DND-41 (cell line): ENCODE results near the gene OSBP2.

ENCODE experiments used
- ATAC-seq: fragments of 200-7000 bp; cut with Tn5 transposase; 3 replicates; pipeline ENCODE4 v1.9.1; 2021; ENCODE audit warnings: low read depth; ENCODE audit not compliant: insufficient read depth
- DNase-seq: peaks from one replicate; pipeline ENCODE4 v3.0.0-alpha.2; 2020
- H2AFZ ChIP-seq: 2 replicates; pipeline ENCODE4 v1.6.0; 2012; ENCODE audit warnings: low read depth, low read length
- H3K27ac ChIP-seq: 2 replicates; pipeline ENCODE4 v1.5.1; 2012; ENCODE audit warnings: low read length, inconsistent platforms
- H3K27me3 ChIP-seq: fragments of 200-600 bp; sonication (generic); 2 replicates; pipeline ENCODE4 v1.6.0; 2012; ENCODE audit warnings: low read length, mild to moderate bottlenecking, inconsistent platforms; ENCODE audit not compliant: insufficient read depth, poor library complexity
- H3K36me3 ChIP-seq: 2 replicates; pipeline ENCODE4 v1.5.1; 2012; ENCODE audit warnings: low read length, inconsistent platforms; ENCODE audit not compliant: insufficient read depth
- H3K4me1 ChIP-seq: 2 replicates; pipeline ENCODE4 v1.5.1; 2012; ENCODE audit warnings: mild to moderate bottlenecking, low read length; ENCODE audit not compliant: insufficient read depth
- H3K4me2 ChIP-seq: 2 replicates; pipeline ENCODE4 v1.6.0; 2012; ENCODE audit warnings: mild to moderate bottlenecking, moderate library complexity, low read length, inconsistent platforms; ENCODE audit not compliant: insufficient read depth
- H3K4me3 ChIP-seq, 2 experiments: fragments of 200-600 bp in 1 of 2; shearing (Covaris generic) in 1 of 2; 2 replicates each; pipeline ENCODE4 v1.5.1; 2012 to 2016; ENCODE audit warnings: inconsistent platforms in 2 of 2, low read length in 2 of 2, mild to moderate bottlenecking in 2 of 2, low read depth in 1 of 2, moderate library complexity in 1 of 2
- H3K79me2 ChIP-seq: 2 replicates; pipeline ENCODE4 v1.6.0; 2012; ENCODE audit warnings: low read length, inconsistent platforms; ENCODE audit not compliant: insufficient read depth
- H3K9ac ChIP-seq: 2 replicates; pipeline ENCODE4 v1.6.0; 2012; ENCODE audit warnings: low read depth, mild to moderate bottlenecking, inconsistent platforms, low read length, moderate library complexity
- H3K9me3 ChIP-seq: 2 replicates; pipeline ENCODE4 v1.5.1; 2012; ENCODE audit warnings: low read length, moderate library complexity, mild to moderate bottlenecking, inconsistent platforms; ENCODE audit not compliant: insufficient read depth, severe bottlenecking
- H4K20me1 ChIP-seq: 2 replicates; pipeline ENCODE4 v1.6.0; 2012; ENCODE audit warnings: low read length; ENCODE audit not compliant: insufficient read depth
- CTCF ChIP-seq: IDR thresholded peaks from 2 replicates; pipeline ENCODE4 v1.5.1; 2012; ENCODE audit warnings: borderline replicate concordance, low read length, moderate library complexity, mild to moderate bottlenecking; ENCODE audit not compliant: poor library complexity, severe bottlenecking; ENCODE audit errors: extremely low read depth
- EZH2 ChIP-seq: IDR thresholded peaks from 3 replicates; pipeline ENCODE4 v1.6.1; 2012; ENCODE audit warnings: borderline replicate concordance, low read depth, mild to moderate bottlenecking, moderate library complexity, low read length, inconsistent platforms; ENCODE audit not compliant: severe bottlenecking

OSBP2 gene

GRCh38 chr22:30687358-30687757, 7.3 kb upstream of the OSBP2 start:
- no peak overlapping the region for H3K27ac ChIP-seq
- H3K4me2 ChIP-seq, result no peak overlapping the region
- ATAC-seq (no peak), DNase-seq (no peak)
- no peaks in the 10 kb centered on the region for H3K79me2 ChIP-seq
- no peak overlapping the region for H2AFZ ChIP-seq
- H3K4me1 ChIP-seq, result no peaks in the 10 kb centered on the region
- H3K36me3 ChIP-seq, result no peaks in the 10 kb centered on the region
- H3K9ac ChIP-seq, result no peak overlapping the region
- TF ChIP-seq CTCF (no peak), EZH2 (no peak)
- H3K27me3 ChIP-seq, result peaks cover 4% of the 10 kb centered on the region
- no peak overlapping the region for H3K4me3 ChIP-seq
- H4K20me1 ChIP-seq, result 0 out of 2 replicates have a peak, but pooled peaks cover 3% of the 10 kb centered on the region
- H3K9me3 ChIP-seq, result no peaks in the 10 kb centered on the region

GRCh38 chr22:30689622-30690021, 5.1 kb upstream of the OSBP2 start:
- TF ChIP-seq CTCF (no peak), EZH2 (no peak)
- Histone ChIP-seq H3K27me3 (peaks cover 8% of the 10 kb centered on the region), H3K4me1 (no peaks in the 10 kb centered on the region), H3K36me3 (no peaks in the 10 kb centered on the region), H3K4me3 (no peak overlapping the region), H3K4me2 (no peak overlapping the region), H3K9me3 (no peaks in the 10 kb centered on the region), H4K20me1 (no peaks in the 10 kb centered on the region), H3K27ac (no peak overlapping the region), H3K79me2 (no peaks in the 10 kb centered on the region), H2AFZ (no peak overlapping the region), H3K9ac (no peak overlapping the region)
- no peak for ATAC-seq
- no peak for DNase-seq

- no peak overlapping the region for H3K9ac ChIP-seq
- ATAC-seq (no peak), DNase-seq (no peak)
- H4K20me1 ChIP-seq, result no peaks in the 10 kb centered on the region
- no peak overlapping the region for H3K4me3 ChIP-seq
- no peaks in the 10 kb centered on the region for H3K36me3 ChIP-seq
- H3K9me3 ChIP-seq, result no peaks in the 10 kb centered on the region
- H3K27me3 ChIP-seq, result peaks cover 8% of the 10 kb centered on the region
- H3K4me1 ChIP-seq, result no peaks in the 10 kb centered on the region
- no peak overlapping the region for H3K4me2 ChIP-seq
- TF ChIP-seq CTCF (no peak), EZH2 (no peak)
- H2AFZ ChIP-seq, result no peak overlapping the region
- no peak overlapping the region for H3K27ac ChIP-seq
- H3K79me2 ChIP-seq, result no peaks in the 10 kb centered on the region
These were observed 3.5 kb upstream of the OSBP2 start for GRCh38 chr22:30691204-30691603.

DNA sequence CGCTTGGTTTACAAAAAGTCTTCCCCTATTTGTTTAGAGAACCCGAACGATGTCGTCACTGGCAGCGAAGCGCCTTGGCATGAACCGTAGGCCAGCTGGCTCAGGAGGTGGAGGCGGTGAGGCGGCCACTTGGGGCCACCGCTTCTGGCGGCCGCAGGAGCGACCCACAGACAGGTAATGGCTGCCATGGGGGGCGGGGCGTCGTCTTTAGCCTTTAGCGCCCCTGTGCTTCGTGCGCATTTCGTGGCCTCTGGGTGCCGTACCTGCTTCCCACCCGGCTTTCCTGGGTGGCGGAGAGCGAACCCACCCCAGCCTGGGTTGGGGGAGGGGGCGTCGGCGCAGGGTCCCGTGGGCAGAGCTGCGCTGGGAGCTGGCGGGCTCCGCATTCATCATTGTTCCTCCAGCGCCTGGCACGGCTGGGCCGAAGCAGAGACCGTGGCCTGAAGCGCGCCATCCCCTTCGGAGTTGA, 469 bp upstream of the OSBP2 start:
- ATAC-seq (no peak), DNase-seq (no peak)
- TF ChIP-seq EZH2 (no peak), CTCF (no peak)
- Histone ChIP-seq H3K4me1 (no peaks in the 10 kb centered on the region), H3K4me2 (no peak overlapping the region), H3K9me3 (no peaks in the 10 kb centered on the region), H3K4me3 (no peak overlapping the region), H4K20me1 (no peaks in the 10 kb centered on the region), H2AFZ (no peak overlapping the region), H3K79me2 (no peaks in the 10 kb centered on the region), H3K27me3 (peaks cover 15% of the 10 kb centered on the region), H3K9ac (no peak overlapping the region), H3K27ac (no peak overlapping the region), H3K36me3 (no peaks in the 10 kb centered on the region)
